Upper lobe of left lung (tissue), 4 donors: Measurements from ENCODE around the gene WIPF2.

ENCODE experiments used
- CTCF ChIP-seq, 6 experiments: fragments of 450-650 bp in 4 of 6; fragments of 200-600 bp in 2 of 6; sonication (generic) in 2 of 6; IDR thresholded peaks; one replicate each; pipeline ENCODE4 v1.5.1; 2016 to 2019; ENCODE audit warnings: antibody characterized with exemption in 6 of 6
- EP300 ChIP-seq, 4 donors: sonication (generic); formaldehyde crosslinking; IDR thresholded peaks; one replicate each; pipeline ENCODE4 v1.5.1; 2017; ENCODE audit warnings: antibody characterized with exemption in 4 of 4, control low read depth in 2 of 4
- POLR2A ChIP-seq, 4 donors: fragments of 450-650 bp; IDR thresholded peaks; one replicate each; pipeline ENCODE4 v1.5.1; 2016 to 2017; ENCODE audit warnings: antibody characterized with exemption in 4 of 4, mild to moderate bottlenecking in 2 of 4
- POLR2AphosphoS5 ChIP-seq, 2 donors: sonication (generic); formaldehyde crosslinking; IDR thresholded peaks; one replicate each; pipeline ENCODE4 v1.5.1; 2017; ENCODE audit warnings: antibody characterized with exemption in 2 of 2

- TF ChIP-seq CTCF (IDR thresholded peaks at IDR 0.05): no peak
- no peak for TF ChIP-seq EP300 (IDR thresholded peaks at IDR 0.05)
- TF ChIP-seq POLR2A (IDR thresholded peaks at IDR 0.05): no peak
- TF ChIP-seq POLR2AphosphoS5 (IDR thresholded peaks at IDR 0.05): no peak
These were observed 20.5 kb upstream of the WIPF2 start for GRCh38 chr17:40198576-40198975.
